ENCODE measurements around the gene PPM1H.
"Not testable (repeated sequence)": the region's sequence is repeated elsewhere in the genome, so short reads cannot be mapped to it uniquely, and the experiment has no call there.

Gene PPM1H

DNA sequence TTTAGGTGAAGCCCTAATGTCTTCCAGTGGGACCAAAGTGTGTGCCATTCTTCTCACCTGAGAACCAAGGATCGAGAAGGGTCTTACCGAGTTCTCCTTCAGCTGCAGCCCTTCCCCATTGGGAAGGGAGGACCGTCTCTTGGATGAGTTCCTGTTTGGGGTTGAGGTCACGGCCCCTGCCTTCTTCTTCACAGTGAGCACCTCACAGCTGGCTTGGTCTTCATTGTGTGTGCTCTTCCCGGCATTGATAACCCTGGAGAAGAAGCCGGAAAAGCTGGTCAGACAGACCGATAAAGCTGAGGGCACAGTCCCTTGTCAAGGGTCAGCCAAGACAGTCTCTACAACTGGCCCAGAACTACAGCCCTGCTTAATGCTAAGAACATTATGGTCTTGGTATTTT, 102.9 kb downstream of the PPM1H start:
- no peak for DNase-seq

DNA sequence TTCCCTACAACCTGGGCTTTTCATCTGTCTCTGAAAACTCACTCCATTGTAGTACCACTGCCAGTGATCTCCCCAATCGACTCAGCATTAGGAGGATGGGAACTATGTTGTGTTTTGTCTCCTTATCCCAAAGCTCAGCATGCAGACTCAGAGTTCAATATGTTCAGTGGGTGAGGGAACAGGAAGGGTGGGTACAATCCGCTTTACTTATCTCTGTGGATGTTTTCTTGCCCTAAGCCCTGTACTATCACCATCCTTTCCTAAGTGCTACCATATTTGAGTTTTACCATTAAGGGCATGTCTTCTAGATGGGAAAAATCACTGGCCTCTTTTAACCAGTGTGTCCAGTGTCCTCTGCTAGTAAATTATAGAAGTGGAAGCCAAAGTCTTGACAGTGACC, 107.1 kb downstream of the PPM1H start:
- DNase-seq = no peak

DNA sequence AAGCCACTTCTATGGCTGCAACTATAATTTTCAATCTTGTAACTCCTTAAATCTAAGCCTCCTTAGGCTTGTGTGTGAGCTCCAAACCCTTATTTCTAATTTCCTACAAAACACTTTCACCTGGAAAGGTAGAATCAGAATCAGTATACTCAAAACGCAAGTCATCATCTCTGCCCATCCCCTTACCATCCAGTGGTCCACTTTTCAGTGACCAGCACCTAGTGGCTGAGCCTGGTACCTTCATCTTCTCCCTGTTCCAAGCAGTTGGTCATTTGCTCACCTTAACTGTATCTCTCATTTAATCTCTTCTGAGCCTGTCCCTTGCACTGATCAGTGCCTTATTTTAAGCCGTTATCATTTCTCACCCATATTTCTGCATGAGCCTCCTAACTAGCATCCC, 107.9 kb downstream of the PPM1H start:
- DNase-seq = no peak

DNA sequence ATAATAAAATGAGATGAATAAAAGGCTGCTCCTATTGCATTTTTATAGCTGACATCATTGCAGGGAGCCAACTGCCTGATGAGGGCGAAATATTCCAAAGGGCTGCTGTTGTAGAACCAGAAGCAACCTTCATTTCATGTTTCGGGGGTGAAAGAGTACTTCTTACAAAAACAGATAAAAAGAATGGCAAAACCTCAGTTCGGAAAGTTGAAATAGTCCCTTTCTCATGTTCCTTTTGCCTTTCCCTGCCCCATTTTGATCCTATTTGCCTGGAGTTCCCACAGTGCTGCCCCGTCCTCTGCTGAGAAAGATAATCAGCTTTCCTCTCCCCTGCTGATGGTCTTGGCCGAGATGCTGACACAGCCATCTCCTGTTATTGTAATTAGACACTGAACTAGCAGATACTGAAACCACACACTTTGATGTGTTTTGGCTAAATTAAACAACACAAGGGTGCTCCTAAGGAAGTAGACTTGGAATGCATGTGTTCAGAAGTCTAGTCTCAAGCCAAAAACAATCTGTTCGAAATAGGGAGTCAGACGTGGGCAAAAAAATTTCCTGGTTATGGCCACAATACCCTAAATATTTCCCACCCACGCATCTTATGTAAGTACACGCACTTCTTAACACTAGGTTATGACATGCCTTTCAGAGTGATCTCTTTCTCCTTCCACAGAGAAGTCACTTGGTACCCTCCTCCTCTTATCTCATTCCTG, 117.2 kb downstream of the PPM1H start:
- peak; percentile 56 to 76 for DNase-seq

DNA sequence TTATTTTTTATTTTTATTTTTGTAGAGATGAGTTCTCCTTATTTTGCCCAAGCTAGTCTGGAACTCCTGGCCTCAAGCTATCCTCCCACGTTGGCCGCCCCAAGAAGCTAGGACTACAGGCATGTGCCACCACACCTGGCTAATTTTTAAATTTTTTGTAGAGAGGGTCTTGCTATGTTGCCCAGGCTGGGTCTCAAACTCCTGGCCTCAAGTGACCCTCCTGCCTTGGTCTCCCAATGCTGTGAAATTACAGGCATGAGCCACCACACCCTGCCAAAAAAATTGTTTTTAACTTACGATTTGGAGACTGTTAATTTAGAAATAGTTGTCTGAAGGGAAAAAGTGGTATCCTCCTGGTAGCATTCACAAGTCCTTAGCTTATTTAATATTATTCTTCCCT, 120.7 kb downstream of the PPM1H start:
- DNase-seq = no peak

DNA sequence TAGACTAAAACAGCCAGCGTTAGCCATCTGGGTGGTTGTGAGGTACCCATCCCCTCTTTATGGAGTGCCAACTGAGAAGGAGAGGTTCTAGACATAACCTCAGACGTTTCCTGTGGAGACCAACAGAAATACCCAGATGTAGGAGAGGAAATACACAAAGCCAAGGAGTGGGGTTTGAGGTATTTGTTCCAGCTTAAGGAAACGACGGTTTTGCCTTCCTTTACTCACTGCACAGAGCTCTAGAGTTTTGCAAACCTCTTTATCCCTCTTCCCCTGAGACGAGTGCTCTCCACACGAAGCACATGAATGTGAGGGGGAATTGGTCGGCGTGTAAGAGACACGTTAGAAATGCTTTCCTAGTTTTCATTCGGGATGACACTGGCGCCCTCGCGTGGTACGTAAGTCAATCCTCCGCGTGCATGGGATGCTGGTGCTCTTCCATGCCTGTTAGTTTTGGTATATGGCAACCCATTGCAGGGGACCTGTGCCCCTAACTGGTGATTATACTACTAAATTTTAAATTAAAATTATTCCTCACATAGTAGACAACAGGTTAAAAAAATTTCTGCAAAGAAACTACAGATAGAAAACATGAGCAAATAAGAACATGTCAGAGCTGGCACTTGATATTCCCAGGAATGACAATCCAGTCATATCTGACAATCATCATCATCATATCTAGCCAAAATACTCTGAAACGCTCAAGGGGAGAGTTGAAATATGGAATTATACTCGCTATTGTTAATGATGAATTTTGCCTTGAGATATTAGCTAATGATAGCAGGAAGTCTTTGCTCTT, 121.7 kb downstream of the PPM1H start:
- peak in 1 of 2 experiments; percentile 41 for DNase-seq

DNA sequence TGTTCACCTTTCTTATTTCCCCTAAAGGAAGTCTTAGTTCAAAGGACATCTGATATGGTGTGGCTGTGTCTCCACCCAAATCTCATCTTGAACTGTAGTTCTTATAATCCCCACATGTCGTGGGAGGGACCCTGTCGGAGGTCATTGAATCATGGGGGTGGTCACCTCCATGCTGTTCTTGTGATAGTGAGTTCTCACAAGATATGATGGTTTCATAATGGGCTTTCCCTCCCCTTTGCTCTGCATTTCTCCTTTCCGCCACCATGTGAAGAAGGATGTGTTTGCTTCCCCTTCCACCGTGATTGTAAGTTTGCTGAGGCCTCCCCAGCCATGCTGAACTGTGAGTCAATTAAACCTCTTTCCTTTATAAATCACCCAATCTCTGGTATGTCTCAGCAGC, 123.5 kb downstream of the PPM1H start:
- DNase-seq = not testable (repeated sequence)

DNA sequence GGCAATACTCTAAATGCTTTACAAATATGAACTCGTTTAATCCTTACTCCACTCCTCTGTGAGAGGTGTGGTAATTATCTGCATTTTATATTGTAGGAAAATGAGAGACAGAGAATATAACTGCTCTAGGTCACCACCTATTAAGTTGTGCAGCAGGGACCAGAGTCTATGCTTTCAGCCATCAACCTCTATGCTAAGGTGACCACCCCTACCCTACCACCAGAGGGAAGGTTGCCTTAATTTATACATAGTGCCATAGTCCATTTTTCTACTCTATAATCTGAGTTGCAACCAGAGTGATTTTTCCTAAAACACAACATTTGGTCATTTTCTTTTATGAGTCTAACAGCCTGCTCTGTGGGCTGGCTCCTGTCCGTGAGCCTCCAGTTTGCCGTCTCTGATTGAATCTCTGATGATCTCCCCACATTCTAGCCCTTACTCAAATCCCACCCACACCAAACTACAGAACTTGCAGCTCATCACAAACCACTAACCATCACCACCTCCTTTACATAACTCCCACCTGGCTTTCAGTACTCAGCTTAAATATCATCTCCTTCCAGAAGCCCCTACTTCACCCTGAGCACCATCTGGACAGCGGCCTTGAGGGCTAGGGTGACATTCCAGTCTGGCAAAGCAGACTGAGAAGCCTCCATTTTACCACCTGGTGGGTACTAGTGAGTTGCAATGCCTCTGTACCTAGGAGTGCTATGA, 126.6 kb downstream of the PPM1H start:
- no peak for DNase-seq

DNA sequence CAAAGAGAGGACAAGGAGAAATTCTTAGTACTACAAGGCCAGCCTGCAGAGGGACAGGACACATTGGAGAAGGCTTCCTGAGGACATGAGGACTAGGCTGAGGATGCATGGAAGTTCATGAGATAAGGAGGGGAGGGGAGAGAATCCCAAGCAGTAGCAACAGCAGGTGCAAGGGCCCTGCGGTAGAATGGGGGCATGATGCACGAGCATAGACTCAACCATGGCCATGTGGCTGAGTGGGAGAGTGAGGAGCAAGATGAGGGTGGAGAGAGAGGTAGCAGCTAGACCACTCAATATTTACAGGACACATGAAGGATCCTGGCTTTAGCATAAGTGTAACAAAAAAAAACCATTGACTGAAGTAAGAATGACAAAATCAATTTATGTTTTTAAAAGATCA, 128.1 kb downstream of the PPM1H start:
- DNase-seq = no peak

DNA sequence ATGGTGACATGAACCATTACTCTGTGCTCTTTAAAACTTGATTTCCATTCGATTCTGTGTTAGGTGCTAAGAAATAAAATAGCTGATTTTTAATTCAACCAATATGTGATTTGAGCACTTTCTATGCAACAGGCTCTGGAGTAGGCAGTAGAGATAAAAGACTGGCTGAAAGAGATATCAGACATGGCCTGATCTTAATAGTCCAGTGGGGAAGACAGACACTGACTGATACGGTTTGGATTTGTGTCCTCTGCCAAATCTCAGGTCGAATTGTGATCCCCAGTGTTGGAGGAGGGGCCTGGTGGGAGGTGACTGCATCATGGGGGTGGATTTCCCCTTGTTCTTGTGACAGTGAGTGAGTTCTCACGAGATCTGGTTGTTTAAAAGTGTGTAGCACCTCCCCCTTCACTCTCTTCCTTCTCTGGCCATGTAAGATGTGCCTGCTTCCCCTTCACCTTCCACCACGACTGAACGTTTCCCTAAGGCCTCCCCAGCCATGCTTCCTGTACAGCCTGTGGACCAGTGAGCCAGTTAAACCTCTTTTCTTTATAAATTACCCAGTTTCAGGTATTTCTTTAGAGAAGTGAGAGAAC, 128.6 kb downstream of the PPM1H start:
- no peak for DNase-seq

DNA sequence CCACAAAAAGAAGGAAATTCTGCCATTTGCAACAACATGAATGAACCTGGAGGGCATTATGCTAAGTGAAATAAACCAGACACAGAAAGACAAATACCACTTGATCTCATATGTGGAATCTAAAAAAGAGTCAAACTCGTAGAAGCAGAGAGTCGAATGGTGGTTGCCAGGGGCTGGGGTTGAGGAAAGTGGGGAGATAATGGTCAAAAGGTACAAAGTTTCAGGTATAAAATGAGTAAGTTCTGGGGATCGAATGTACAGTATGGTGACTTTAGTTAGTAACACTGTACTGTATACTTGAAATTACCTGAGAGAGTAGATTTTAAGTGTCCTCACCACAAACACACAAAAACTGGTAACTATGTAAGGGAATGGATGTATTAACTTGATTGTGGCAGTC, 129.4 kb downstream of the PPM1H start:
- no peak for DNase-seq

DNA sequence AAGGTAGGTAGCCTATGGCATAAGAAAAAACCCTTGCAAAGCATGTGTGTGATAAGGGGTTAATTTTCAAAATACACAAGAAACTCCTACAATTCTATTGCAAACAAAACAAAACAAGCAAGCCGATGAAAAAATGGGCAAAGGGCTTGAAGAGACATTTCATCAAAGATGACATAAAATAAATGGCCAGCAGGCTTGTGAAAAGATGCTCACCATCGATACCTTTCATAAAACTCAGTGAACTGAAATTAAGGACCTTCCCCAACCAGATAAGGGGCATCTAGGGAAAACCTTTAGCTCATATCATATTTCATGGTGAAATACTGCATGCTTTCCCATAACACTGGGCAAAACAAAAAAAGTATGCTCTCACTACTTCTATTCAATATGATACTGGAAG, 131.2 kb downstream of the PPM1H start:
- no peak for DNase-seq

DNA sequence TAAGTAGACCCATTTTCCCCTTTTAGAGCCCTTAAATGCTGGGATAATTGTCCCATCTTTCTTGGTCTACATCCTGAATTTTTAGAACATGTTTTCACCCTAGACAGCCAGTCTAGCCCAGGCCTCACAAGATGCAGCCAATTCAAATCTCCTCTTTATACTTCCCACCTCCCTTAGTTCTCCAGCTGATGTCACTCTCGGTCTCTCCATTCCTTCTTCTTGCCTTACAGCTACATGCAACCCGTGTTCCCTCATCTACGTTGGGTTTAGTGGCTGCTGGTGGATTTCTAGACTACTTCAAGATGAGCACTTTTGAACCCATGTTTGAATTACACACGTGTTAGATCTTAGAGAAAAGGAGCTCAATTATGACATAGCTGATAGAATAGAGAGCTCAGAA, 132.0 kb downstream of the PPM1H start:
- peak in 1 of 2 experiments; percentile 27 for DNase-seq

DNA sequence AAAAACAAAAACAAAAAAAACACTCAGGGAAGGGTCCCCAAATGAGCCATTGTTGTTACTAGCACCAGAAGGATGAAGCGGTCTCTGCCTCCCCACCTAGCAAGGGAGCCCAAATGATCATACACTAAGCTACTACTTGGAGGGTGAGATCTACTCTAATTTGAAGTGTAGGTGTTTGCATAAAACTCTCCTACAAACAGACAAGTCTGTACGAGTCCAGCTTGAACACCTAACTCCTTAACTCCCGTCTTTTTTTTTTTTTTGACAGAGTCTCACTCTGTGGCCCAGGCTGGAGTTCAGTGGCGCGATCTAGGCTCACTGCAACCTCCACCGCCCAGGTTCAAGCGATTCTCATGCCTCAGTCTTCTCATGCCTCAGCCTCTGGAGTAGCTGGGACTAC, 132.6 kb downstream of the PPM1H start:
- DNase-seq = no peak

DNA sequence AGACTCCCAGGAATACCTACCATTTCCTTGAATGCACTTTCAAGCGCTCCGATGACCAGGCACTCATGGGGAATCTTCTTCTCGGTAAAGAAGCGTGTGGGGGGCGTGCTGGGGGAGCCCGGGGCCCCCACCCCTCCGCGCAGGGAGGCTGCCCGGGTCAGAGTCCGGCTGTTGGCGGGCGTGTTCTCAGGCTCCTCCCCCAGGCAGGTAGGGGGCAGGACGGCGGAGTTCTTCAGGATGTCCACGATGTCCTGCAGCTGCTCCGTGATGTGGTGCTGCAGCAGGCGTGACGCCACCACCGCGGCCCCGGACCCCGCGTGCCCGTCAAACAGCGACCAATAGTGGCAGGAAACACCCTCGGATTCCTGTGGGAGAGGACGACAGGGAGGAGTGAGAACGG, 133.2 kb downstream of the PPM1H start:
- no peak for DNase-seq

DNA sequence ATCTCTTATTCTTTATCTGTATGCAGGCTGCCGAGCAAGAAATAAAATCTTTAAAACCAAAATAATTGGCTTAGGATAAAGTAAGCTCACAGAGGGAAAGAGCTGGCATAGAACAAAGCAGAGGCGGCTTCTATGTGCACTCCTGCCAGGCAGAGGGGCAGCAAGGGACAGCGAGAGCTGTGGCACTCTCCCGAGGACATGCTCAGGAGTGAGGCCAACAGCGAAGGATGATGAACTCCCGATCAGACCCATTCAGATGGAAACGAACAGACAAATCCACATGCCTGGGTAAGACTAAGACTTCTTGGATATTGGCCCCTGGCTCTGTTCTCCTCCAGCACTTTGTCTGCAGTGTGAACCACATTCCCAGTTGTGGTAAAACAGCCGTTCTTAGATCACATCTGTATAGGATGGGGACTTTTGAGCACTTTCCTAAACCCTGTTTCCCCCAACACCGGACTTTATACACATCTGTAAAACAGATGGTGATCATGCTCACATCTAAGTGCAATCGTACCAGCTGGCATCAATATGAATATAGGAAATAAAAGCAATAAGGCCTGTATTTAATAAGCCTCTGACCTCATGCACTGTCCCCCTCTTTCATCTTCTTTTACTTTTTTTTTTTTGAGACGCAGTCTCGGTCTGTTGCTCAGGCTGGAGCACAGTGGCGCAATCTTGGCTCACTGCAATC, 134.1 kb downstream of the PPM1H start:
- no peak for DNase-seq

DNA sequence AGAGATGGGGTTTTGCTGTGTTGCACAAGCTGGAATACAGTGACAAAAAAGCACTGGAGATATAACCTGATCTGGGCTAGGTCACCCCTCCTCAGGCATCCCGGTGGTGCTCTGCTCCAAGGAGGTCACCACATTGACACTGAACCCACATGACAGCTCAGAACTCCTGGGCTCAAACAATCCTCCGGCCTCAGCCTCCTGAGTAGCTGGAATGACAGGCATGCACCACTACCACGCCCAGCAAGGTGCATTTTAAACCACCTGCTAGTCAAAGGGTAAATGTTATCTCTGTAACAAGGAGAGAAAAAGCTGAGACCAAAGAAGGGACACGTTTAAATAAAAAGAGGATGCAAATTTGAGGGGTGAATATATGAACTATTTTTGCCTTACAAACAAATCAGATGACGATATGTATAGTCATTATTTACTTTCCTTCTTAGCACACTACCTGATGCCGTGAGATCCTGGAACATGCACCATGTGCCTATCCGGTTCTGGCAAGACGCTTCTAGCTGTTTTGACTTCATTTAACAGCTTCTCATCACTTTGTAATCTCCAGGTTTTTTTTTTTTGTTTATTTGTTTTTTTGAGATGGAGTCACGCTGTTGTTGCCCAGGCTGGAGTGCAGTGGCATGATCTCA, 135.1 kb downstream of the PPM1H start:
- DNase-seq = no peak

DNA sequence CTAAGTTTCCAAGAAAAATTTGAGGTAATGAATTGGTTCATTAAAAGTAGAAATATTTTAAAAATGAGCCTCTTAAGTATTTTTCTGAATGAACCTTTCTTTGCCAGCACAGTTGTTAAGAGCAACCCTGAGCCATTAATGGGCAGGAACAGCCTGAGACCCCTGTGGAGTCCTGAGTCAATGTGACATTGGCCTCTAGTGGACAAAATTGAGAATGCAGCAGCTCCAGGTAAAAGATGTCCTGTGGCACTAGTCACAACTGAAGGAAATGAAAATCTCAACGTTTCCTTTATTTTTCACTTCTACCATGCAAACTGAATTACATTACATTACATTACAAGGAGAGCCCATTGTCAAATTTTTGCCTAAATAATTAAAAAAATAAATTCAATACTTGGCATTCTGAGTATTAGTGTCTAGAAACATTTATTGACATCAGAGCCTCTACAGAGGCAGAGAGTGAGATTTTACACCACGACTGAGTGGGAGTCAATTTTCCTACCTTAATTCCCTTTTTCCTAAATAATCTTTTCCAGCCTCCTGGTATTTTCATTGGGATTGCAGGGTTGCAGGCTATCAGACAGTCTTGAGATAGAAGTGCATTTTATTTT, 135.7 kb downstream of the PPM1H start:
- peak in 1 of 2 experiments; percentile 39 for DNase-seq

DNA sequence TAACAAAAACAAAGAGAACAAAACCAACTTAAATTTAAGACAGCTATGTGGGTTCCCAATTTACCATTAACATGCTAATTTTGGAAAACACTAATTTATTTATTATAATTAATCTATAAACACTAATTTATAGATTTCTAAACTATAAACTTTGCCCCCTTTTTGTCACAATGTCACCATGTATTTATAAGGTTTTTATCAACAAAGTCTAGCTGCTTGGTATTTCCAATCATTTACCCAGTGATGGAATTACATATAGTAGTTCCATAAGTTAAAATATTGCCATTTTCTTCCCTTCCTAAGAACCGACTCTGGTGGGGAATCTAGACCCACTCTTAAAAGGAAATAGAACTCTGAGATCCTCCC, 140.7 kb downstream of the PPM1H start:
- no peak for DNase-seq

DNA sequence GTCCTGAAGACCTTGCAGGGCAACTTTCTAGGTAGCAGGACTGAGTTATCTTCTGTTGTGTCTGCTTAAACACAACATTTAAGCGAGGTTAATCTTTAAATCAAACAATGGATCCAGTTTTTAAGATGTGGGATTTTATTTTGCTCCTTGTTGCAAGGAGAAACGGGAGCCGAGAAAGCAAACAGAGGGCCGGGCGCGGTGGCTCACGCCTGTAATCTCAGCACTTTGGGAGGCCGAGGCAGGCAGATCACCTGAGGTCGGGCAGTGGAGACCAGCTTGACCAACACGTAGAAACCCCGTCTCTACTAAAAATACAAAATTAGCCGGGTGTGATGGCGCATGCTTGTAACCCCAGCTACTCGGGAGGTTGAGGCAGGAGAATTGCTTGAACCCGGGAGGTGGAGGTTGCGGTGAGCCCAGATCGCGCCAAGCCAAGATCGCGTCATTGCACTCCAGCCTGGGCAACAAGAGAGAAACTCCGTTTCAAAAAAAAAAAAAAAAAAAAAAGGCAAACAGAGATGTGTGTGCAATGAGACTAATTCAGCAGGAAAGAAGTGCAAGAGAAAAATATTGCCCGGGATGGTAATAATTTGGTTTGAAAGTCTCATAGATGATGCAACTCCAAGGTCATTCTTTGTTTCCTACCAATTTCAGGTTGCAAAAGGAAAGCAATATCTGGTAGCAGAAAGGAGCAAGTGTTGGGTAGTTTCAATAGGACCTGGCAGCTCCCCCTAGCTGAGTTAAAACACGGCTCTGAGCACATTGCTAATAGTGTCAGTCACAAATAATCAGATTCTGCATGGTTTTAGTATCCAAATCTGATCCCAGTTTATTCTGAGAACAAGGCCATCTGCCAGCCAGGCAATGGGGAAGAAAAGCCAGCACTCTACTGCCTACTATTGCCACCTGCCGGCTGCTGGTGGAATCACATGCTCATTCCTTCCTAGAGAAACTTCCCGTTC, 141.4 kb downstream of the PPM1H start:
- DNase-seq = peak; percentile 37 to 78
